ENCODE measurements around the gene HMGN1. TPM values are rescaled to one million over a fixed set of nuclear protein-coding genes. Genes with fewer than 3 reads are reported as not detected.

Gene HMGN1
- total RNA-seq, 2 experiments from 2014 or later: 264 to 492 TPM

GRCh38 chr21:39340687-39341086 is 8.2 kb downstream of the HMGN1 start:
- Histone ChIP-seq H3K4me2 (ENCODE audit: low read length) (no peak overlapping the region), H4K20me1 (ENCODE audit: insufficient read depth, low read length) (peaks cover 12% of the 10 kb centered on the region), H3K4me3 (ENCODE audit: low read depth, low read length, poor library complexity, severe bottlenecking) (no peak overlapping the region), H3K36me3 (ENCODE audit: insufficient read depth, low read length) (peaks cover 53% of the 10 kb centered on the region), H3K4me1 (ENCODE audit: insufficient read depth, low read length, poor library complexity, severe bottlenecking) (peaks cover 26% of the 10 kb centered on the region), H3K9me2 (ENCODE audit: insufficient read depth, low read length) (no peaks in the 10 kb centered on the region), H3K79me2 (ENCODE audit: insufficient read depth, low read depth, low read length) (peaks cover 27% of the 10 kb centered on the region), H3K27ac (ENCODE audit: low read depth, low read length, poor library complexity, severe bottlenecking) (no peak overlapping the region), H3K9me3 (ENCODE audit: low read length) (no peaks in the 10 kb centered on the region), H2AFZ (ENCODE audit: low read length) (no peak overlapping the region)
- TF ChIP-seq CTCF (conservative IDR thresholded peaks at IDR 0.05; ENCODE audit: low read length) (no peak), EZH2phosphoT487 (IDR thresholded peaks at IDR 0.05; ENCODE audit: borderline replicate concordance, low read depth, low read length) (no peak)
- POLR2A ChIA-PET: interaction anchor here (0.6 to 1.2 kb wide), 3 partner anchors 9 to 157 kb away, joined by 3 read pairs; no protein-coding TSS in a partner anchor
- no peak for DNase-seq (ENCODE audit: low spot score)
- intact Hi-C loops (cut with micrococcal nuclease; ENCODE audit: unreplicated experiment): no loop called here
- BruUV-seq (replicated peaks): no TSS peak
- CTCF ChIA-PET (ENCODE audit: unreplicated experiment): no interaction called here

- Histone ChIP-seq H3K36me3 (ENCODE audit: insufficient read depth, low read length) (peaks cover 39% of the 10 kb centered on the region), H3K4me3 (ENCODE audit: low read depth, low read length, poor library complexity, severe bottlenecking) (no peak overlapping the region), H2AFZ (ENCODE audit: low read length) (no peak overlapping the region), H3K4me2 (ENCODE audit: low read length) (no peak overlapping the region), H3K27ac (ENCODE audit: low read depth, low read length, poor library complexity, severe bottlenecking) (no peak overlapping the region), H3K9me3 (ENCODE audit: low read length) (no peaks in the 10 kb centered on the region), H3K79me2 (ENCODE audit: insufficient read depth, low read depth, low read length) (peaks cover 12% of the 10 kb centered on the region; the same call in 1 of the 2 replicates), H4K20me1 (ENCODE audit: insufficient read depth, low read length) (no peaks in the 10 kb centered on the region), H3K9me2 (ENCODE audit: insufficient read depth, low read length) (no peaks in the 10 kb centered on the region), H3K4me1 (ENCODE audit: insufficient read depth, low read length, poor library complexity, severe bottlenecking) (peaks cover 13% of the 10 kb centered on the region)
- TF ChIP-seq CTCF (conservative IDR thresholded peaks at IDR 0.05; ENCODE audit: low read length) (no peak), EZH2phosphoT487 (IDR thresholded peaks at IDR 0.05; ENCODE audit: borderline replicate concordance, low read depth, low read length) (no peak)
- no TSS peak for BruUV-seq (replicated peaks)
- ChIA-PET CTCF (ENCODE audit: unreplicated experiment) (no interaction called here), POLR2A (interaction anchor here (0.7 to 2.5 kb wide), 4 partner anchors 8 to 49 kb away, joined by 3 to 9 read pairs (median 6); no protein-coding TSS in a partner anchor)
- intact Hi-C loops (cut with micrococcal nuclease; ENCODE audit: unreplicated experiment): no loop called here
- DNase-seq (ENCODE audit: low spot score): no peak
Measured at GRCh38 chr21:39339231-39339630, 9.7 kb downstream of the HMGN1 start.

- ChIA-PET CTCF (ENCODE audit: unreplicated experiment) (no interaction called here), POLR2A (interaction anchor here (1.3 to 1.9 kb wide), 2 partner anchors 9 to 19 kb away, joined by 4 to 6 read pairs; no protein-coding TSS in a partner anchor)
- H3K4me3 ChIP-seq (ENCODE audit: low read depth, low read length, poor library complexity, severe bottlenecking): no peak overlapping the region
Measured at GRCh38 chr21:39336457-39337008, 12.4 kb downstream of the HMGN1 start.

More at GRCh38 chr21:39336457-39337008, 12.4 kb downstream of the HMGN1 start:
- Histone ChIP-seq H3K27ac (ENCODE audit: low read depth, low read length, poor library complexity, severe bottlenecking) (no peak overlapping the region), H2AFZ (ENCODE audit: low read length) (peak overlapping the region; percentile 59; the same call in 1 of the 2 replicates), H3K36me3 (ENCODE audit: insufficient read depth, low read length) (peaks cover 14% of the 10 kb centered on the region), H3K79me2 (ENCODE audit: insufficient read depth, low read depth, low read length) (no peaks in the 10 kb centered on the region), H3K9me2 (ENCODE audit: insufficient read depth, low read length) (no peaks in the 10 kb centered on the region), H3K4me1 (ENCODE audit: insufficient read depth, low read length, poor library complexity, severe bottlenecking) (peaks cover 22% of the 10 kb centered on the region), H4K20me1 (ENCODE audit: insufficient read depth, low read length) (no peaks in the 10 kb centered on the region), H3K9me3 (ENCODE audit: low read length) (no peaks in the 10 kb centered on the region), H3K4me2 (ENCODE audit: low read length) (peak overlapping the region; percentile 16; the same call in 1 of the 2 replicates)
- intact Hi-C loops (cut with micrococcal nuclease; ENCODE audit: unreplicated experiment): no loop called here
- no TSS peak for BruUV-seq (replicated peaks)
- TF ChIP-seq CTCF (conservative IDR thresholded peaks at IDR 0.05; ENCODE audit: low read length) (peak; percentile 64), EZH2phosphoT487 (IDR thresholded peaks at IDR 0.05; ENCODE audit: borderline replicate concordance, low read depth, low read length) (no peak)
- peak; percentile 54 for DNase-seq (ENCODE audit: low spot score)

All from OCI-LY7 (cell line).